Measurements from ENCODE around the gene FOXA3. TPM values are rescaled to one million over a fixed set of nuclear protein-coding genes. Genes with fewer than 3 reads are reported as not detected.

The FOXA3 gene
- total RNA-seq, 1 experiment from 2014 or later: 5.8 TPM

GRCh38 chr19:45908956-45909355 lies 44.8 kb downstream of the FOXA3 start:
- intact Hi-C loops (cut with micrococcal nuclease): no loop called here
- POLR2A ChIA-PET: no interaction called here
- RAD21 ChIA-PET (ENCODE audit: low non-redundant PET in 1 of 2, low total read pairs in 2 of 2, uncharacterized antibody in 2 of 2, unreplicated experiment in 2 of 2): no interaction called here
- TF ChIP-seq, protein P1, sequence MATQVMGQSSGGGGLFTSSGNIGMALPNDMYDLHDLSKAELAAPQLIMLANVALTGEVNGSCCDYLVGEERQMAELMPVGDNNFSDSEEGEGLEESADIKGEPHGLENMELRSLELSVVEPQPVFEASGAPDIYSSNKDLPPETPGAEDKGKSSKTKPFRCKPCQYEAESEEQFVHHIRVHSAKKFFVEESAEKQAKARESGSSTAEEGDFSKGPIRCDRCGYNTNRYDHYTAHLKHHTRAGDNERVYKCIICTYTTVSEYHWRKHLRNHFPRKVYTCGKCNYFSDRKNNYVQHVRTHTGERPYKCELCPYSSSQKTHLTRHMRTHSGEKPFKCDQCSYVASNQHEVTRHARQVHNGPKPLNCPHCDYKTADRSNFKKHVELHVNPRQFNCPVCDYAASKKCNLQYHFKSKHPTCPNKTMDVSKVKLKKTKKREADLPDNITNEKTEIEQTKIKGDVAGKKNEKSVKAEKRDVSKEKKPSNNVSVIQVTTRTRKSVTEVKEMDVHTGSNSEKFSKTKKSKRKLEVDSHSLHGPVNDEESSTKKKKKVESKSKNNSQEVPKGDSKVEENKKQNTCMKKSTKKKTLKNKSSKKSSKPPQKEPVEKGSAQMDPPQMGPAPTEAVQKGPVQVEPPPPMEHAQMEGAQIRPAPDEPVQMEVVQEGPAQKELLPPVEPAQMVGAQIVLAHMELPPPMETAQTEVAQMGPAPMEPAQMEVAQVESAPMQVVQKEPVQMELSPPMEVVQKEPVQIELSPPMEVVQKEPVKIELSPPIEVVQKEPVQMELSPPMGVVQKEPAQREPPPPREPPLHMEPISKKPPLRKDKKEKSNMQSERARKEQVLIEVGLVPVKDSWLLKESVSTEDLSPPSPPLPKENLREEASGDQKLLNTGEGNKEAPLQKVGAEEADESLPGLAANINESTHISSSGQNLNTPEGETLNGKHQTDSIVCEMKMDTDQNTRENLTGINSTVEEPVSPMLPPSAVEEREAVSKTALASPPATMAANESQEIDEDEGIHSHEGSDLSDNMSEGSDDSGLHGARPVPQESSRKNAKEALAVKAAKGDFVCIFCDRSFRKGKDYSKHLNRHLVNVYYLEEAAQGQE (IDR thresholded peaks at IDR 0.05; ENCODE audit: low read depth): no peak
- TF ChIP-seq SRF (IDR thresholded peaks at IDR 0.05; ENCODE audit: low read depth): no peak
- CTCF ChIA-PET: interaction anchor here (1.0 kb wide), 1 partner anchor 44 kb away, joined by 3 read pairs; the partner anchor contains the start of gene FOXA3
- DNase-seq (ENCODE audit: low read depth, low spot score): no peak
- no TSS peak for BruUV-seq (replicated peaks)
- Histone ChIP-seq H3K9me2 (ENCODE audit: insufficient read depth) (no peaks in the 10 kb centered on the region), H2AFZ (ENCODE audit: low read depth, low read length, poor library complexity, severe bottlenecking) (no peak overlapping the region), H3K79me2 (ENCODE audit: insufficient read depth, low read length) (no peaks in the 10 kb centered on the region), H3K9me3 (ENCODE audit: control insufficient read depth in 1 of 2, insufficient read depth in 1 of 2, low read depth in 1 of 2, low read length in 2 of 2) (no peaks in the 10 kb centered on the region), H3K27ac (ENCODE audit: low read depth, low read length) (no peak overlapping the region), H4K20me1 (ENCODE audit: insufficient read depth) (no peaks in the 10 kb centered on the region), H3K4me1 (ENCODE audit: control insufficient read depth in 1 of 2, insufficient read depth in 2 of 2, low read length in 2 of 2) (peaks cover 0 to 7% of the 10 kb centered on the region in 2 experiments; a peak in 1 of 4 replicates), H3K36me3 (ENCODE audit: control insufficient read depth in 1 of 2, insufficient read depth in 2 of 2, low read length in 2 of 2) (no peaks in the 10 kb centered on the region), H3K4me2 (ENCODE audit: low read length) (no peak overlapping the region), H3K27me3 (ENCODE audit: insufficient read depth, low read length) (no peaks in the 10 kb centered on the region), H3K9ac (ENCODE audit: low read length) (no peak overlapping the region), H3K4me3 (replicated peaks in 1 of 2; ENCODE audit: low read depth in 1 of 2, low read length in 2 of 2) (no peak overlapping the region)
- ATAC-seq: no peak

DNA sequence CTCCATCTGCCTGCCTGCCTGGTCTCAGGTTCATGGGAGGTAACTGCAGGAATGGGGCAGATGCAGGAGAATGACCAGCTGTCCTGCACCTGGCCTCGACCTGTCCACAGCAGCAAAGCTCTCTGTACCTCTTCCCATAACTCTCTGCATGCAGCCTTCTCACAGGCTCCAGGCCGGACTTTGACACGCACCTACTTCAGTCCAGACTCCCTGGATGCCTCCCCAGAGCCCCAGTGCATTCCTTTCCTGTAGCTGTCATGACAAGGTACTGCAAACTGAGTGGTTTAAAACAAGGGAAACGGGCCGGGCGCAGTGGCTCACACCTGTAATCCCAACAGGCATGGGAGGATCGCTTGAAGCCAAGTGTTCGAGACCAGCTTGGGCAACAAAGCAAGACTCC lies 47.2 kb downstream of the FOXA3 start:
- no TSS peak for BruUV-seq (replicated peaks)
- POLR2A ChIA-PET: no interaction called here
- intact Hi-C loops (cut with micrococcal nuclease): loop anchor here (5.0 kb wide), 1 partner anchor 106 kb away; no protein-coding TSS in a partner anchor

More for the DNA sequence above, 47.2 kb downstream of the FOXA3 start:
- TF ChIP-seq ELF1 (IDR thresholded peaks at IDR 0.05; ENCODE audit: borderline replicate concordance, low read depth): no peak
- no peak for TF ChIP-seq ZFX (IDR thresholded peaks at IDR 0.05)
- TF ChIP-seq, protein P2, sequence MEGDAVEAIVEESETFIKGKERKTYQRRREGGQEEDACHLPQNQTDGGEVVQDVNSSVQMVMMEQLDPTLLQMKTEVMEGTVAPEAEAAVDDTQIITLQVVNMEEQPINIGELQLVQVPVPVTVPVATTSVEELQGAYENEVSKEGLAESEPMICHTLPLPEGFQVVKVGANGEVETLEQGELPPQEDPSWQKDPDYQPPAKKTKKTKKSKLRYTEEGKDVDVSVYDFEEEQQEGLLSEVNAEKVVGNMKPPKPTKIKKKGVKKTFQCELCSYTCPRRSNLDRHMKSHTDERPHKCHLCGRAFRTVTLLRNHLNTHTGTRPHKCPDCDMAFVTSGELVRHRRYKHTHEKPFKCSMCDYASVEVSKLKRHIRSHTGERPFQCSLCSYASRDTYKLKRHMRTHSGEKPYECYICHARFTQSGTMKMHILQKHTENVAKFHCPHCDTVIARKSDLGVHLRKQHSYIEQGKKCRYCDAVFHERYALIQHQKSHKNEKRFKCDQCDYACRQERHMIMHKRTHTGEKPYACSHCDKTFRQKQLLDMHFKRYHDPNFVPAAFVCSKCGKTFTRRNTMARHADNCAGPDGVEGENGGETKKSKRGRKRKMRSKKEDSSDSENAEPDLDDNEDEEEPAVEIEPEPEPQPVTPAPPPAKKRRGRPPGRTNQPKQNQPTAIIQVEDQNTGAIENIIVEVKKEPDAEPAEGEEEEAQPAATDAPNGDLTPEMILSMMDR (IDR thresholded peaks at IDR 0.05 in 2 of 3, conservative IDR thresholded peaks at IDR 0.05 in 1 of 3; ENCODE audit: borderline replicate concordance in 1 of 3, insufficient read depth in 1 of 3, low read depth in 2 of 3, low read length in 2 of 3): no peak
- TF ChIP-seq JUND (IDR thresholded peaks at IDR 0.05): no peak
- TF ChIP-seq TCF7L2 (IDR thresholded peaks at IDR 0.05; ENCODE audit: borderline replicate concordance, extremely low read depth, insufficient read depth, insufficient read length): no peak
- TF ChIP-seq EGR1 (IDR thresholded peaks at IDR 0.05; ENCODE audit: low read depth): no peak
- no peak for TF ChIP-seq CBX3 (IDR thresholded peaks at IDR 0.05; ENCODE audit: low read depth)
- no peak for TF ChIP-seq EZH2phosphoT487 (IDR thresholded peaks at IDR 0.05; ENCODE audit: borderline replicate concordance)
- no peak for TF ChIP-seq ZNF274 (IDR thresholded peaks at IDR 0.05; ENCODE audit: low read depth, low read length)
- no peak for TF ChIP-seq POLR2A (IDR thresholded peaks at IDR 0.05; ENCODE audit: borderline replicate concordance, extremely low read depth, insufficient read depth, insufficient read length)
- TF ChIP-seq SP1 (IDR thresholded peaks at IDR 0.05; ENCODE audit: low read depth): no peak
- TF ChIP-seq SRF (IDR thresholded peaks at IDR 0.05; ENCODE audit: low read depth): no peak
- Histone ChIP-seq H3K36me3 (ENCODE audit: control insufficient read depth in 1 of 2, insufficient read depth in 2 of 2, low read length in 2 of 2) (no peaks in the 10 kb centered on the region), H3K4me2 (ENCODE audit: low read length) (no peak overlapping the region), H3K9me3 (ENCODE audit: control insufficient read depth in 1 of 2, insufficient read depth in 1 of 2, low read depth in 1 of 2, low read length in 2 of 2) (no peaks in the 10 kb centered on the region), H3K9ac (ENCODE audit: low read length) (no peak overlapping the region), H3K27me3 (ENCODE audit: insufficient read depth, low read length) (no peaks in the 10 kb centered on the region), H3K27ac (ENCODE audit: low read depth, low read length) (no peak overlapping the region), H4K20me1 (ENCODE audit: insufficient read depth) (no peaks in the 10 kb centered on the region), H3K79me2 (ENCODE audit: insufficient read depth, low read length) (no peaks in the 10 kb centered on the region), H2AFZ (ENCODE audit: low read depth, low read length, poor library complexity, severe bottlenecking) (no peak overlapping the region), H3K4me3 (replicated peaks in 1 of 2; ENCODE audit: low read depth in 1 of 2, low read length in 2 of 2) (no peak overlapping the region), H3K9me2 (ENCODE audit: insufficient read depth) (no peaks in the 10 kb centered on the region), H3K4me1 (ENCODE audit: control insufficient read depth in 1 of 2, insufficient read depth in 2 of 2, low read length in 2 of 2) (peaks cover 4 to 13% of the 10 kb centered on the region in 2 experiments; a peak in 3 of 4 replicates)
- DNase-seq (ENCODE audit: low read depth, low spot score): no peak
- CTCF ChIA-PET: no interaction called here
- ATAC-seq: no peak
- RAD21 ChIA-PET (ENCODE audit: low non-redundant PET in 1 of 2, low total read pairs in 2 of 2, uncharacterized antibody in 2 of 2, unreplicated experiment in 2 of 2): no interaction called here
